ENCODE results near the gene PKNOX2.

DNA sequence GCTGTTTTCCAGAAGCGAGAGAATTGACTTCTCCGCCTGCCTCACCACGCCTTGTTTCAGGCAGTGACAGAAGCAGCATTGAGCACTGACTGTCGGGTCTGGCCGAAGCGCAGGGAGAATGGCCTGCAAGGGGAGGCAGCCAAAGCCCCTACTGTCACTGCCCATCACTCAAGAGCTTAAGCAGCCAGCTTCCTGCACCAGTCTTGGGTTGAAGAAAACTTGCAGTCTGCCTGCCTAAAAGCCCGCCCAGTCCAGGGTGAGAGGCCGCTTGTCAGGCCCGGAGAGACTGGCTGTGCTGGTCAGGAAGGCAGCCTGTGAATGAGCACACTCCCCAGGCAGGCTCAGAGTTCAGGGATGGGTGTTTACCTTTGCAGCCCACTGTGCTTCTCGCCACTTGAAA, 108.3 kb downstream of the PKNOX2 start:
- TF ChIP-seq CTCF (IDR thresholded peaks at IDR 0.05) (no peak), POLR2AphosphoS5 (IDR thresholded peaks at IDR 0.05) (no peak), POLR2A (IDR thresholded peaks at IDR 0.05) (no peak)

All from transverse colon (tissue), 4 donors.